Upper lobe of left lung (tissue), 4 donors: ENCODE data around the gene MYRF.

Experiments used
- CTCF ChIP-seq, 6 experiments: fragments of 450-650 bp in 4 of 6; fragments of 200-600 bp in 2 of 6; sonication (generic) in 2 of 6; IDR thresholded peaks; one replicate each; pipeline ENCODE4 v1.5.1; 2016 to 2019; ENCODE audit warnings: antibody characterized with exemption in 6 of 6
- POLR2A ChIP-seq, 4 donors: fragments of 450-650 bp; IDR thresholded peaks; one replicate each; pipeline ENCODE4 v1.5.1; 2016 to 2017; ENCODE audit warnings: antibody characterized with exemption in 4 of 4, mild to moderate bottlenecking in 2 of 4
- POLR2AphosphoS5 ChIP-seq, 2 donors: sonication (generic); formaldehyde crosslinking; IDR thresholded peaks; one replicate each; pipeline ENCODE4 v1.5.1; 2017; ENCODE audit warnings: antibody characterized with exemption in 2 of 2

- TF ChIP-seq CTCF (IDR thresholded peaks at IDR 0.05) (no peak), POLR2A (IDR thresholded peaks at IDR 0.05) (no peak), POLR2AphosphoS5 (IDR thresholded peaks at IDR 0.05) (no peak)
Observed at GRCh38 chr11:61793829-61794204, 41.4 kb downstream of the MYRF start.
